Transverse colon (tissue), 4 donors: ENCODE data around the gene NME3.
A peak's percentile ranks its signal among the peaks of the same experiment; 100 is the strongest.

ENCODE experiments used
- POLR2AphosphoS5 ChIP-seq, 3 donors: sonication (generic); formaldehyde crosslinking; IDR thresholded peaks; one replicate each; pipeline ENCODE4 v1.6.1; 2016; ENCODE audit warnings: antibody characterized with exemption in 3 of 3
- TF ChIP-seq, protein P1 (sequence below), 5 experiments: fragments of 200-600 bp in 3 of 5; fragments of 450-650 bp in 2 of 5; sonication (generic) in 3 of 5; IDR thresholded peaks; 1 replicate in 2 of 5; 2 replicates in 3 of 5; pipeline ENCODE4 v1.5.1; 2016 to 2017; ENCODE audit warnings: antibody characterized with exemption in 5 of 5, inconsistent platforms in 3 of 5, mild to moderate bottlenecking in 2 of 5, moderate library complexity in 1 of 5

DNA sequence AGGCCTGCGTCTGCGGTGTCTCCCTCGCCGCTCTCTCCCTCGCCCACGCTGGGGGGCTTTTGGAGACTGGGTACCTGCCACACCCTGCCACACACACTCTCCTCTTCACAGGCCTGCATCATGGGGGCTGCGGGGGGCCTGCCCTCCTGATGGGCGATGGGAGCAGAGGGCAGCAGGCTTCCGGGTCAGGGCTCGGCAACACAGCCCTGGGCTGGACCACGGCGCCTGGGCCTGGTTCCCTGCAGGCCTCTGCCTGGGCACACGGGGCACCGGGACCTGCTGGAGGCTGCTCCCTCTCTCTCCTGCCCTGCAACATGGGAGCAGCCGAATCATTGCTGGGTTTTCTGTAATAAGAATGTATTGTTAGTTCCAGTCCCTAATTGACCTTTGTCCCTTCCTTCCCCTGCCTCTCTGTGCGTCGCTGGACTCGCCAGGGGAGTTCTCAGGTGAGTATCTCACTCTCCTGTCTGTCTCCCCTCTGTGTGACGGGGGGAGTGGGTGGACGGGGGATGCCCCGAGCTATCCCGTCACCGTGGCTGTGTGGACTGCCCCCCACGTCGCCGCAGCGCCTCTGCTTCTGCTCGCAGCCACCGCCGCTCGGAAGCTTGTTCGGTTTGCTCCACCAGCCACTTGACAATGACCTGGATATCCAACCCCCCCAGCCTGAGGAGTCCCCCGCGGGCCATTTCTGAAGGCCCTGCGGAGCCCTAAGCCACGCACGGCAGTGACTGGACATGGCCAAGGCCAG lies 13.5 kb downstream of the NME3 start:
- TF ChIP-seq, protein P1, sequence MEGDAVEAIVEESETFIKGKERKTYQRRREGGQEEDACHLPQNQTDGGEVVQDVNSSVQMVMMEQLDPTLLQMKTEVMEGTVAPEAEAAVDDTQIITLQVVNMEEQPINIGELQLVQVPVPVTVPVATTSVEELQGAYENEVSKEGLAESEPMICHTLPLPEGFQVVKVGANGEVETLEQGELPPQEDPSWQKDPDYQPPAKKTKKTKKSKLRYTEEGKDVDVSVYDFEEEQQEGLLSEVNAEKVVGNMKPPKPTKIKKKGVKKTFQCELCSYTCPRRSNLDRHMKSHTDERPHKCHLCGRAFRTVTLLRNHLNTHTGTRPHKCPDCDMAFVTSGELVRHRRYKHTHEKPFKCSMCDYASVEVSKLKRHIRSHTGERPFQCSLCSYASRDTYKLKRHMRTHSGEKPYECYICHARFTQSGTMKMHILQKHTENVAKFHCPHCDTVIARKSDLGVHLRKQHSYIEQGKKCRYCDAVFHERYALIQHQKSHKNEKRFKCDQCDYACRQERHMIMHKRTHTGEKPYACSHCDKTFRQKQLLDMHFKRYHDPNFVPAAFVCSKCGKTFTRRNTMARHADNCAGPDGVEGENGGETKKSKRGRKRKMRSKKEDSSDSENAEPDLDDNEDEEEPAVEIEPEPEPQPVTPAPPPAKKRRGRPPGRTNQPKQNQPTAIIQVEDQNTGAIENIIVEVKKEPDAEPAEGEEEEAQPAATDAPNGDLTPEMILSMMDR (IDR thresholded peaks at IDR 0.05), result no peak
- peak in 2 of 3 donors; percentile 31 to 46 for TF ChIP-seq POLR2AphosphoS5 (IDR thresholded peaks at IDR 0.05)
